ENCODE data around the gene NATD1. TPM values are rescaled to one million over a fixed set of nuclear protein-coding genes. Genes with fewer than 3 reads are reported as not detected.

NATD1 gene
- total RNA-seq, 1 experiment from 2014 or later: 7.3 TPM

GRCh38 chr17:21228845-21229244 lies 24.4 kb downstream of the NATD1 start:
- H4K91ac ChIP-seq (ENCODE audit: insufficient read length, low read depth, low read length): no peak overlapping the region
- no peak overlapping the region for H3K56ac ChIP-seq (ENCODE audit: insufficient read length, low read depth, low read length)
- no peak overlapping the region for H2BK20ac ChIP-seq (ENCODE audit: low read depth, low read length, poor library complexity, severe bottlenecking)
- H3T11ph ChIP-seq (ENCODE audit: low read length): no peak overlapping the region
- no peak overlapping the region for H4K8ac ChIP-seq (replicated peaks; ENCODE audit: insufficient read length, low read depth, low read length)
- Mint-ChIP-seq H3K4me3 (no peak overlapping the region), H3K36me3 (ENCODE audit: insufficient read depth in 1 of 3, low read depth in 3 of 3) (peaks cover 0 to 2% (median 0%) of the 10 kb centered on the region in 3 experiments; a peak in 2 of 7 replicates), H3K27ac (peak overlapping the region in 1 of 3 experiments; percentile 44; a peak in 1 of 7 replicates), H3K27me3 (ENCODE audit: low read depth) (peaks cover 7% of the 10 kb centered on the region; the same call in 1 of the 2 replicates), H3K4me1 (peaks cover 3 to 6% of the 10 kb centered on the region in 2 experiments), H3K9me3 (peaks cover 0 to 4% of the 10 kb centered on the region in 2 experiments; a peak in 1 of 5 replicates)
- H3K4ac ChIP-seq (ENCODE audit: low read depth, low read length): no peak overlapping the region
- H3K4me2 ChIP-seq (ENCODE audit: insufficient read depth, insufficient read length, low read length): no peak overlapping the region
- no peak overlapping the region for H2BK120ac ChIP-seq (ENCODE audit: low read depth, low read length, poor library complexity, severe bottlenecking)
- H3K79me1 ChIP-seq (ENCODE audit: insufficient read depth, low read depth, low read length, poor library complexity, severe bottlenecking): no peaks in the 10 kb centered on the region
- H3K18ac ChIP-seq (ENCODE audit: insufficient read length, low read depth, low read length): no peak overlapping the region
- no peaks in the 10 kb centered on the region for H3K4me1 ChIP-seq (ENCODE audit: insufficient read depth, low read length)
- no peak overlapping the region for H3K27ac ChIP-seq (ENCODE audit: insufficient read length, low read depth, low read length)
- H3K23me2 ChIP-seq (ENCODE audit: insufficient read length, low read depth, low read length, poor library complexity, severe bottlenecking): no peaks in the 10 kb centered on the region
- no peak overlapping the region for H2AK5ac ChIP-seq (ENCODE audit: insufficient read length, low read length)
- no peak overlapping the region for H2AFZ ChIP-seq (ENCODE audit: low read length)
- no peaks in the 10 kb centered on the region for H3K27me3 ChIP-seq (ENCODE audit: insufficient read depth, low read length)
- no peak overlapping the region for H2BK5ac ChIP-seq (ENCODE audit: insufficient read length, low read length)
- no peak overlapping the region for H2BK15ac ChIP-seq (ENCODE audit: low read depth, low read length)
- H3K79me2 ChIP-seq (ENCODE audit: insufficient read depth, low read length): no peaks in the 10 kb centered on the region
- no peak overlapping the region for H3K23ac ChIP-seq (ENCODE audit: insufficient read length, low read depth, low read length)
- no peak overlapping the region for H2BK12ac ChIP-seq (ENCODE audit: insufficient read length, low read depth, low read length)
- no peak for TF ChIP-seq CTCF (conservative IDR thresholded peaks at IDR 0.05)
- WGBS (ENCODE audit: extremely low coverage, insufficient read length, low lambda C conversion rate): no CpG with 5 or more reads among the region's 2 CpGs
- H4K20me1 ChIP-seq (ENCODE audit: control insufficient read depth, insufficient read depth, insufficient read length): no peaks in the 10 kb centered on the region
- no peak overlapping the region for H3K14ac ChIP-seq (ENCODE audit: insufficient read depth, low read length)
- no peak overlapping the region for H3K9ac ChIP-seq (ENCODE audit: extremely low read depth, insufficient read length, low read length)
- H3K9me3 ChIP-seq (ENCODE audit: control insufficient read depth, low read depth, low read length): no peaks in the 10 kb centered on the region
- H4K5ac ChIP-seq (ENCODE audit: insufficient read length, low read depth, low read length): no peak overlapping the region
- DNase-seq: no peak
